Duodenal mucosa (tissue), 2 donors: Measurements from ENCODE around the gene XPNPEP1.

Experiments used
- H3K27ac ChIP-seq: one replicate; pipeline ENCODE4 v1.7.0; 2013; ENCODE audit warnings: low read depth, low read length
- H3K27me3 ChIP-seq, 2 donors: one replicate each; pipeline ENCODE4 v1.7.0; 2013; ENCODE audit warnings: low read length in 2 of 2, control low read depth in 1 of 2; ENCODE audit not compliant: insufficient read depth in 2 of 2, control insufficient read depth in 1 of 2
- H3K36me3 ChIP-seq, 2 donors: one replicate each; pipeline ENCODE4 v1.7.0; 2013; ENCODE audit warnings: low read length in 2 of 2, control low read depth in 1 of 2; ENCODE audit not compliant: insufficient read depth in 2 of 2, control insufficient read depth in 1 of 2
- H3K4me1 ChIP-seq, 2 donors: one replicate each; pipeline ENCODE4 v1.7.0; 2013; ENCODE audit warnings: low read length in 2 of 2, control low read depth in 1 of 2; ENCODE audit not compliant: insufficient read depth in 2 of 2, control insufficient read depth in 1 of 2
- H3K4me3 ChIP-seq, 2 donors: one replicate each; pipeline ENCODE4 v1.7.0; 2013; ENCODE audit warnings: low read length in 2 of 2, low read depth in 1 of 2
- H3K9ac ChIP-seq, 2 donors: one replicate each; pipeline ENCODE4 v1.7.0; 2013; ENCODE audit warnings: low read length in 2 of 2, low read depth in 1 of 2
- H3K9me3 ChIP-seq, 2 donors: one replicate each; pipeline ENCODE4 v1.7.0; 2013; ENCODE audit warnings: low read length in 2 of 2, control low read depth in 1 of 2; ENCODE audit not compliant: control insufficient read depth in 1 of 2

Gene XPNPEP1

DNA sequence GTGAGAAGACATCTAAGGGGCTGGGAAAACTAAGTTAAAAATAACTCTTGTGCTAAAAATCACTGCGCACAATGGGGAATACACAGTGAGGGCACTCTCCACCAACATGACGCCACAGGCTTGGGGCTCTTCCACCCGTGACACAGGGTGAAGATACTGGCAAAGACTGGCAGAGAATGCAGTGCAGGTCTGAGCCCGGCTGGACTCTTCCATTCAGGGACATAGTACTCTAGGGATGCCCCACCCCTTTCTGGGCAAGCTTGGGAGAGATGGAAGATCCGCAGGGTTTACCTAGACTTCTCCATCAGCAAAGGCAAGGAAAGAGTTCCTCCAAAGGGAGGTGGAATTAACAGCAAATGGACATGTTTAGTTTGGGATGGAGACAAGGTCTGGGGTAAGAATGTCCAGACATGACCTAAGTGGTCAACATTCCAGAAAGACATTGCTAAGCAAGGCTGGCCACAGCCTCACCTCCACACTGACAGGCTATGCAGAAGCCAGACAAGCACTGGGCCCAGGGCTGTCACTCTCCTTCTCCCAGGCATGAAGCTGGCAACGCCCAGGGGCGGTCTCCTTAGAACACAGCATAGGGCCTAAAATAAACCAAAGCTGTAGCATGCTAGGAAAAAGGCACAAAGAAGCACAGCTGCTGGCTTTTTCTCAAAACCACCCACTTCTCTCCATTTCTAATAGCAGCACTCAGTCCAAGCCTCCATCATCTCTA lies 28.1 kb downstream of the XPNPEP1 start:
- Histone ChIP-seq H3K27ac (no peak overlapping the region), H3K4me1 (peaks cover 61 to 69% of the 10 kb centered on the region in 2 donors), H3K4me3 (no peak overlapping the region), H3K36me3 (peaks cover 13 to 27% of the 10 kb centered on the region in 2 donors), H3K9ac (no peak overlapping the region), H3K9me3 (no peaks in the 10 kb centered on the region), H3K27me3 (no peaks in the 10 kb centered on the region)

DNA sequence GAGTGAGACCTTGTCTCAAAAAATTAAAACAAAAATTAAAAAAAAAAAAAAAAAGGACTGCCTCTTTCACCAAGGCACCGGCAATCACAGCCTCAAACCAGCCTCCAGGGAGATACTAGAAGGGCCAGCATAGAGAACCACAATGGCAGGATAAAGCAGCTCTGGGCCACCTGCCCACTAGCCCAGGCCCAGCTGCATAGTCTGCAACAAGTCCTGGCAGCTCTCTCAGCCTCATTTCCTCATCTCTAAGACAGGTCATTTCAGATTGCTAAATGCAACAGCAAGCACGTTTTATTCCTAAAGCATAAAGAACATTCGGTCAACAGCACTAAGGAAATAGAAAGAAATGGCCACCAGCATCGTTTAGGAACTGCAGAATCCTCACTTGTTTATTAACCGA lies 28.8 kb downstream of the XPNPEP1 start:
- Histone ChIP-seq H3K4me3 (no peak overlapping the region), H3K9ac (no peak overlapping the region), H3K27ac (no peak overlapping the region), H3K4me1 (peaks cover 53 to 62% of the 10 kb centered on the region in 2 donors), H3K9me3 (no peaks in the 10 kb centered on the region), H3K27me3 (no peaks in the 10 kb centered on the region), H3K36me3 (peaks cover 13 to 27% of the 10 kb centered on the region in 2 donors)

DNA sequence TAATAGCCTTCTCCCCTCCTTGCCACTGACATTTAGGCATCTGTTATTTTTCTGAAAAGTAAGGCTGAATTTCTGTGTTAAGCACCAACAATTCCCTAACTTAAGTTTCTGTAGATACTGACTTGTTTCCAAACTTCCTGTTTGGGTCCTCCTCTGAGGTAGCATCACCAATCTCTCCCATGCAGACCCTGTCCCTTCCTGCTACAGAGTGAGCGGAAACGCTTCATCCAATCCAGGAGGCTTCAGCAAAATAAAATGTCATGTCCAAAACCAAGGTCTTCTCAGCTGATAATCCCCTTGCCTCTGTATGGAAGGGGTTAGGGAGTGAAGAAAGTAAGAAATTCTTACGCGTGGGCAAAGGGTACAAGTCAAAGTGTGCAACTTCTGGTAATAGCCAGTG lies 29.9 kb downstream of the XPNPEP1 start:
- H3K27me3 ChIP-seq: no peaks in the 10 kb centered on the region
- H3K4me3 ChIP-seq: no peak overlapping the region
- peak overlapping the region in 1 of 2 donors; percentile 13 for H3K9ac ChIP-seq
- H3K4me1 ChIP-seq: peaks cover 44 to 51% of the 10 kb centered on the region in 2 donors
- H3K27ac ChIP-seq: no peak overlapping the region
- H3K9me3 ChIP-seq: no peaks in the 10 kb centered on the region
- H3K36me3 ChIP-seq: peaks cover 17 to 31% of the 10 kb centered on the region in 2 donors

DNA sequence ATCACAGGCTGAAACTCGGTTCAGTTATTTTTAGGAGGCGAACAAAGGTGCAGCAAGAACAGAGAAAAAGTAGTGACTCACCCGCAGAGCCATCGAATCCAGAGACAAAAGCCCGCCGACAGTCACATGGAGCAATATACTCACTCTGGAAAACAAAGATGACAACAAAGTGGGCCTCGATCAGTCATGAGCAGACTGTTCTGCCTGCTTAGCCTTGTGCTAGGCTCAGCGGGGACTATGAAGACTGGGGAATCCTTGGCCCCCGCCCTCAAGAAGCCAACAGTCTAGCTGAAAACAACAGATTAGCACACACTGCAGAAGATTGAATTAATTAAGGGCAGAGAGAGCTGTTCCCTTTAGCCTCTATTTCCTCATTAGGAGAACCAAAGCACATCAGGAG lies 30.4 kb downstream of the XPNPEP1 start:
- Histone ChIP-seq H3K27ac (no peak overlapping the region), H3K9ac (peak overlapping the region in 1 of 2 donors; percentile 13), H3K36me3 (peaks cover 22 to 31% of the 10 kb centered on the region in 2 donors), H3K4me1 (peaks cover 40 to 47% of the 10 kb centered on the region in 2 donors), H3K4me3 (no peak overlapping the region), H3K27me3 (no peaks in the 10 kb centered on the region), H3K9me3 (no peaks in the 10 kb centered on the region)

DNA sequence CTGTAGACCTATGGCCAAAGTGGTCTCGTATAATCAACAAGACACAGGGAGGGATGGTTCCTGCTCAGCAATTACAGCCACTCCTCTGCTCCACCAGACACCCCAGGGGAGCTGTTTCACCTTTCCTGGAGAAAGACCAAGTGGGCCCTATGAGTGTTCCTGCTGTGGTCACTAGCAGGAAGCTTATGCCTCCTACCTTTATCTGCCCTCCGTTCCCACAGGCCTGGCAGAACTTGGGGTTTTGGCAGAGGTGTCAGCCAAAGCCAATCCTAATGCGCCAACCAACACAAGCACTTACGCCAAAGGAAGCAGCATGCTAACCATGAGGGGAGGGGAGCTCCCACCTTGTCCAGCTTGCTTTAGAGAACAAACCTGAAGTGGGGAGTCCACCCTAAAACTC lies 31.2 kb downstream of the XPNPEP1 start:
- H3K9me3 ChIP-seq: no peaks in the 10 kb centered on the region
- H3K27ac ChIP-seq: no peak overlapping the region
- H3K4me1 ChIP-seq: peaks cover 40 to 46% of the 10 kb centered on the region in 2 donors

DNA sequence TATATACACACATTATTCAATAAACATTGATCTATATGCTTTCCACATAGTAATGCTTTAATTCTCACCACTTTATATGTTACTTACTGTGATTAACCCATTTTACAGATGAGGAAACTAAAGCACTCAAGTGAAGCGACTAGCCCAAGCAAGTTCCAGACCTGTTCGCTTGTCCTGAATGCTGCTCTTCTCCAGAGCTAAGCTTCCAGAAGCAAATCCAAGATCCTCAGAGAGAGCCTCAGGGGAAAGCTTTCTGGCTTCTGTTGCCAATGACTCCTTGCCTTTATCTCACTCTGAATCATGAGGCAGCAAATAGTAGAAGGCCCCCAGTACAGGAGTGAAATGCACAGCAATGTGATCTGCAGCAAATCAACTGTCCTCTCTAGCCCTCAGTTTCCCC lies 32.2 kb downstream of the XPNPEP1 start:
- Histone ChIP-seq H3K36me3 (peaks cover 36 to 48% of the 10 kb centered on the region in 2 donors), H3K4me3 (no peak overlapping the region), H3K9me3 (no peaks in the 10 kb centered on the region), H3K4me1 (peaks cover 40 to 46% of the 10 kb centered on the region in 2 donors), H3K9ac (no peak overlapping the region), H3K27ac (no peak overlapping the region), H3K27me3 (no peaks in the 10 kb centered on the region)

More for the DNA sequence above, 31.2 kb downstream of the XPNPEP1 start:
- Histone ChIP-seq H3K4me3 (peak overlapping the region; percentile 16 to 32), H3K36me3 (peaks cover 28 to 38% of the 10 kb centered on the region in 2 donors), H3K27me3 (no peaks in the 10 kb centered on the region), H3K9ac (no peak overlapping the region)

DNA sequence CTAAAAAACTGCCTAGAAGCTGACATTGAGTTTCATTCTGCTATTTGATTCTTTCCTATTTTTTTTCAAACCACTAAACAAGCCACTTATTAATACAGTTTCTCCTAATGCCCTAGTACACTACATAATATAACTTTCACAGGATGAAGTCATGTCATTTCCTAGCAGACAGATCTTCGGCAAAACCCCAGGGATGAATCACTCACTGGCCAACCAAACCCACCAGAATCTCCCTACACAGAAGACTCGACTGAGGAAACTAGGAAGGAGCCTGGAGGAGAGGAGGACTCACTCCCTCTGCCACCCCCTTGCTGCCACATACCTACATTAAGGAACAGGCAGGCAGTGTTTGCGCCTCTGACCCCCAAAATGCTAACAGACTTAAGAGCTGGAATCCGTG lies 33.4 kb downstream of the XPNPEP1 start:
- Histone ChIP-seq H3K27me3 (no peaks in the 10 kb centered on the region), H3K27ac (no peak overlapping the region), H3K4me1 (peaks cover 28 to 37% of the 10 kb centered on the region in 2 donors), H3K4me3 (no peak overlapping the region), H3K9me3 (no peaks in the 10 kb centered on the region), H3K36me3 (peaks cover 45 to 56% of the 10 kb centered on the region in 2 donors), H3K9ac (no peak overlapping the region)

DNA sequence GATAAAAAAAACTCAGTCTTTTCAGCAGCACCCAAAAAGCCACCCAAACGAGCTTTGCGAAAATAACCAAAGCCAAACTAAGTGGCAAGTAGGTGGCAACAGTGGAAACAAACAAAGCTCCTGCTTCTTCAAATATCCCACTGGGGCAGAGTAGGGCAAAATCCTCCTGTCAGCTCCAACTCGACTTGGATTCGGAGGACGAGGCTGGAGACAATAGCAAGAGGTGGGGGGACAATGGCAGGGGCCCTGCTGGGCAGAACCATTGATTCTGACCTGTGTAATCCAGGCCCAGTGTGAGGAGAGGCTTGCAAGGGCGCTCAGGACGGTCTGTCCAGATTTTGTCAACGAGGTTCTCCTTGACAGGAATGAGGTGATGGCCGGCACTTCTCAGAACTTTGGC lies 35.5 kb downstream of the XPNPEP1 start:
- H3K27ac ChIP-seq: no peak overlapping the region

DNA sequence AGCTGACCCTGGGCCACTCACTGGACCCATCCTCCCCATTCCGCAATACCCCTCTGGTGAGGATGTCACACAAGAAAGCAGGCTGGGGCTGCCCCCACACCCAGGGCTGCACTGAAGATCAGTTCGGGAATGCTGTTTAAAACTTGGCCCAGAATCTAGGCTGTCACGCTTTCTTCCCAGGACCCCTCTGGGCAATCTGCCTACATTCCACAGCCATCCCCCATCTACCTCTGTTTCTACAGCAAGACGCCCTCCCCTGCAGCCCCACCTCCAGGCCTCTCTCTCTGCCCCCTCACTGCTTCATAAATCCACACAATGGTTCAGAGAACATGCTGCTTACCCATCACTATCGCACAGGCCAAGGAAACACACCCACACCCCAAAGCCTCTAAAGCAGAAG lies 36.1 kb downstream of the XPNPEP1 start:
- peaks cover 63 to 75% of the 10 kb centered on the region in 2 donors for H3K36me3 ChIP-seq
- H3K4me1 ChIP-seq: peaks cover 13 to 28% of the 10 kb centered on the region in 2 donors
- no peak overlapping the region for H3K27ac ChIP-seq
- H3K27me3 ChIP-seq: no peaks in the 10 kb centered on the region
- H3K9ac ChIP-seq: no peak overlapping the region
- no peak overlapping the region for H3K4me3 ChIP-seq
- no peaks in the 10 kb centered on the region for H3K9me3 ChIP-seq

More for the DNA sequence above, 35.5 kb downstream of the XPNPEP1 start:
- H3K4me1 ChIP-seq: peaks cover 17 to 33% of the 10 kb centered on the region in 2 donors
- no peaks in the 10 kb centered on the region for H3K27me3 ChIP-seq
- H3K9me3 ChIP-seq: no peaks in the 10 kb centered on the region
- no peak overlapping the region for H3K4me3 ChIP-seq
- no peak overlapping the region for H3K9ac ChIP-seq
- H3K36me3 ChIP-seq: peaks cover 58 to 69% of the 10 kb centered on the region in 2 donors

DNA sequence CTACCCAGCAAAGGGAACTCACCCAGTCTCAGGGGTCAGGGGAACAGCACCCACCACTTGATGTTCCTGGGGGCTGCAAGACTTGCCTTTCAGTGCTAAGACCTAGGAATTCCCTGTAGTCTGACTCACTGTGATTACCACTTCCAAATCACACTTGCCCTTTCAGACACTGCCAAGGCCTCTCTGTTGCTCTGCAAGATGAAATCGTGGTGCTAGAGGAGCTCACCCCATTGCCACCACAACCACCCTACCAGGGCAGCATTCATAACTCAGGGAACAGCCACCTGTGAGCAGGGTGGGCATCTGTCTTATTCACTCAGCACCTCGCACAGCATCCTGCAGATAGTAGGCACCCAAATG lies 36.5 kb downstream of the XPNPEP1 start:
- Histone ChIP-seq H3K9me3 (no peaks in the 10 kb centered on the region), H3K27ac (no peak overlapping the region), H3K4me3 (no peak overlapping the region), H3K4me1 (peaks cover 8 to 23% of the 10 kb centered on the region in 2 donors), H3K36me3 (peaks cover 66 to 76% of the 10 kb centered on the region in 2 donors), H3K27me3 (no peaks in the 10 kb centered on the region), H3K9ac (no peak overlapping the region)
